ENCODE results near the gene GP9. TPM values are rescaled to one million over a fixed set of nuclear protein-coding genes. Genes with fewer than 3 reads are reported as not detected.

GP9 gene
- total RNA-seq, 2 donors from 2014 or later: 0.29 TPM; not detected in 1

DNA sequence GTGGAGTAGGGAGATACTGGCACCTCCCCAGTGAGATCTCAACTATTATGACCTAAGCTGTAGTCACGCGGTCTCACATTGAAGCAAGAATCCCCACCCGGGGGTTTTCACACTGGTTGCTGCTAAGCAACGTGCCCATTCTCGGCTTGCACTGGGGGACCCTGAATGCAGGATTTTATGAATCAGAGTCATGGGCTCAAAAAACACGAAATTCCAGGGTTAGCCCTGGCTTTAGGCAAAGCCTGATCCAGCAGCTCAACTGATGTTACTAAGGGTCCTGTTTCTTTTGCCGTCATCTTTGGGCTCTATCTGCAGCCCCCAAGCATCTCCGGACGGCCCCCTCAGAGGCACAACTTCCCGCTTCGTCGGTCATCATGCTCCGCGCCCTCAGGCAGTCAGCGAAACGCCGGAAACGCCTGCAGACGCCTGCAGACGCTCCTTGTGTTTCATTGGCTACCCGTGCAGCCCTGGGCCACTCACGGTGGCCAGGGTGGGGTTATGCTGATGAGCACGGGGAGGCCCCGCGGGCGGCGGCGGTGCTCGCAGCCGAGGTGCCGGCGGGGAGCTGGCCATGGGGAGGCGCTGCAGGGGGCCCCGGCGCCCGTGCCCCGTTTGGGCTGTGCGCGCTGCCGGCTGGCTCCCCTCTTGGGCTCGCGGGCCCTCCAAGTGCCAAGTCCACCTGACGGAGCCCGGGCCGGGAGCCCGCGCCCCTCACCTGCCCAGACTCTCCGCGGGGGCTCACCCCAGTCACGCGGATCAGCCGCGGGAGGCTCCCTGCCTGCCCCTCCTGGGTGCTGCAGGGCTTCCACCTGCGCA lies 33.6 kb upstream of the GP9 start:
- DNase-seq (peak; percentile 93), ATAC-seq (peak; percentile 95 to 96)
- intact Hi-C loops (cut with DNase I): no loop called here

DNA sequence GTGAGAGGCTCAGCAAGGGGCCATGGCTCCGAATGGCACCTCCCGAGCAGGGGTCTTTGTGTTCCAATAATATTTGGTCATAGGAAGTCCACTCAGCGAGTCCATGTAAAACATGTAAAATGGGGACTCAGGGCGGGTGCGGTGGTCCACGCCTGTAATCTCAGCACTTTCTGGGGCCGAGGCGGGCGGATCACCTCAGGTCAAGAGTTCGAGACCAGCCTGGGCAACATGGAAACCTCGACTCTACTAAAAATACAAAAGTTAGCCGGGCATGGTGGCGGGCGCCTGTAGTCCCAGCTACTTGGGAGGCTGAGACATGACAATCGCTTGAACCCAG lies 33.1 kb upstream of the GP9 start:
- DNase-seq (no peak), ATAC-seq (no peak)
- intact Hi-C loops (cut with DNase I): no loop called here

GRCh38 chr3:129028866-129029265 lies 31.7 kb upstream of the GP9 start:
- DNase-seq (no peak), ATAC-seq (no peak)
- intact Hi-C loops (cut with DNase I): no loop called here

- no peak for ATAC-seq
- intact Hi-C loops (cut with DNase I): no loop called here
- no peak for DNase-seq
Measured at GRCh38 chr3:129030611-129031010, 30.0 kb upstream of the GP9 start.

DNA sequence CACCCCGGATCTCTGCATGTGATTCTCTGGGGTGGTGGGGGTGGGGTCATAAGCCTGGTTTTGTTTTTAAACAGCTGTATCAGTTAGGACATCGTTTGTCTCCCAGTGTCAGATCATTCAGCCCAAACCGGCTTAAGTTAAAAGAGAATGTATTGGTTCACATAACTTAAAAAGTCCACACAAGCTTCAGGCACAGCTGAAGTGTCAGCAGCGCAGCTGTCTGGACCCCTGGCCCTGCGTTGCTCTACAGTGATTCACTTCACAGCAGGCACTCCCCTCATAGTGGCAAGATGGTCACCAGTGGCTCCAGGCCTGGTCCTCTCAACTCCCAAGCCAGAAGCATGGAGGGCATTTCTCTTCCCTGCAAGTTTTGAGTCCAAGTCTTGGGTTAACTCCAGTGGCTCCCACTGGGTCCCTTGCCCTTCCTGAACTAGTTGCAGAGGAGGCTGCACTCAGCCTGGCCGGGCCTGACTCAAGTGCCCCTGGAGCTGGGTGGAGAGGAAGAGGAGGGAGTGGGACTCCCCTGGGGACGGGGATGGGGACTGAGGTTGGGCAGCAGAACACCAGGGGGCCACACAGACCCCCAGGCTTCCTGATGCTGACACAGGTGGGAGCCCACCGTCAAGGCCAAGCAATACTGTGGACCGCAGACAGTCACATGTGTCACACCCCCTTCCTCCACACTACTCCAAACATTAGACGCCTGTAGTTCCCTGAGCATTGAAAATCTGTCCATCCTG lies 28.9 kb upstream of the GP9 start:
- DNase-seq: no peak
- no peak for ATAC-seq
- intact Hi-C loops (cut with DNase I): no loop called here

DNA sequence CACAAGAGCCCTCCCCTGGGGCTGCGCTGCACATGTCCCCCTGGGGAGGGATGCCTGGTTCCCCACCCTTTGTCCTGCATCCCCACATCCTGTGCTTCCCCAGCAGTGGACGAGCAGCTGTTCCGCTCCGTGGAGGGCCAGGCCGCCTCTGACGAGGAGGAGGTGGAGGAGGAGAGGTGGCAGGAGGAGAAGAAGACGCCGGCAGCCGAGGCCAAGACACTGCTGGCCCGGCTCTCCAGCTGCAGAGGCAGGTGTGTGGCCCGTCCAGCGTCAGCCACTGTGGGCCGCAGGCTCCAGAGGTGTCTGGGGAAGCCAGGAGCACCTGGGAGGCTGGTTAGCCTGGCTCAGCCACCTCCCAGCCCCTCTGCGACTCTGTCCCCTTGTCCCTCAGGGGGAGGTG lies 27.9 kb upstream of the GP9 start:
- intact Hi-C loops (cut with DNase I): no loop called here
- ATAC-seq: no peak
- no peak for DNase-seq

DNA sequence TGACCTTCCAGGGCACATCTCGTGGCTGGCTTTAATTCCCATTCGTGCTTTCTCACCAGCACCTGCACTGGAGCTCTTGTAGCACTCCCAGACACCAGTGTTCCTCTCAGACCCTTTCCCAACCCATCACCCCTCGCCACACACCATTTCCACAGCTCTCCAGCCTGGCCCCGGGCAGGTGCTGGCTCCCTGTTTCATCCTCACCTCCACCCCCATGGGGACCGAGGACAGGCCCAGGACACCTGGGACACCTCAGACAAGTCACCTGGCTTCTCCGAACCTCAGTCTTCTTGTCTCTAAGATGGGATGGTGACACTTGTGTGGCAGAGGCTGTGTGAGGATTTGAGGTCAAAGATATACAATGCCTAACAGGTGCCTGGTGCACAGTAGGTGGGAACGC lies 27.4 kb upstream of the GP9 start:
- ATAC-seq (no peak), DNase-seq (no peak)
- intact Hi-C loops (cut with DNase I): no loop called here

GRCh38 chr3:129033633-129034321 lies 26.8 kb upstream of the GP9 start:
- intact Hi-C loops (cut with DNase I): no loop called here
- DNase-seq (no peak), ATAC-seq (no peak)

GRCh38 chr3:129034642-129035041 lies 25.9 kb upstream of the GP9 start:
- DNase-seq (no peak), ATAC-seq (no peak)
- intact Hi-C loops (cut with DNase I): no loop called here

- intact Hi-C loops (cut with DNase I): no loop called here
Measured at GRCh38 chr3:129035360-129036221, 25.0 kb upstream of the GP9 start.

GRCh38 chr3:129036222-129037092 lies 24.1 kb upstream of the GP9 start:
- intact Hi-C loops (cut with DNase I): no loop called here
- no peak for DNase-seq
- no peak for ATAC-seq

More at GRCh38 chr3:129035360-129036221, 25.0 kb upstream of the GP9 start:
- ATAC-seq (no peak), DNase-seq (no peak)

GRCh38 chr3:129037093-129037419 lies 23.5 kb upstream of the GP9 start:
- no peak for DNase-seq
- intact Hi-C loops (cut with DNase I): no loop called here
- ATAC-seq: no peak

DNA sequence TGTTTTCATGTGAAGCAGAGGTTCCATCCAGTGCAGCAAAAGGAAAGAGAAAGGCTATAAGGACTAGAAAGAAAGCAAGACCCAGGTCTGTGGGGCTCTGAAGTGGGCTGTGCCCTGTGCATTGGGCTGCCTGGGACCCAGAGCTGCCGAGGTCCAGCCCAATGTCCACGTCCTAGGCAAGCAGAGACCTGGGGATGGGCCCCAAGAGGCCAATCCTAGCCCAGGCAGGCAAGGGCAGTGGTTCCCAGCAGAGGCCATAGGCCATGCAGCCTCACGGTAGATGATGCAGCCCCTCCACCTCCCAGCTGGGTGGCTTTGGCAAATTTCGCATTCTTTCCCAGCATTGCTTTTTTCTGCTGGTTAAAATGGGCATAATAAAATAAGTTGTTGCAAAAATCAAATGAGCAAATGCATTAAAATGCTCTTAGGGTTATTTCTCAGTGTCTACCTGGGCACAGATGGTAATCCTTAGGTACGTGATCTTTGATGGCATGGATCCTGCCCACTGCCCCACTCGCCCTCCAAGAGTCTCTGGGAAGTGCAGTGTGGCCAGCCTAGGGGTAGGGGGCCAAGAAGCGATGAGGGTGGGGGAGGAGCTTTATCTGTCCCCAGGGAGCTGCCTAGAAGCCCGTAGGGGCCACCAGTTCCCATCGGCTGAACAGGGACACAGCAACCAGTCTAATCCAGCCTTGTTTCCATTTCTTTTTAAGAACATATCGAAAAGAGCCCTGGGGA lies 22.3 kb upstream of the GP9 start:
- intact Hi-C loops (cut with DNase I): no loop called here
- DNase-seq: no peak
- no peak for ATAC-seq

DNA sequence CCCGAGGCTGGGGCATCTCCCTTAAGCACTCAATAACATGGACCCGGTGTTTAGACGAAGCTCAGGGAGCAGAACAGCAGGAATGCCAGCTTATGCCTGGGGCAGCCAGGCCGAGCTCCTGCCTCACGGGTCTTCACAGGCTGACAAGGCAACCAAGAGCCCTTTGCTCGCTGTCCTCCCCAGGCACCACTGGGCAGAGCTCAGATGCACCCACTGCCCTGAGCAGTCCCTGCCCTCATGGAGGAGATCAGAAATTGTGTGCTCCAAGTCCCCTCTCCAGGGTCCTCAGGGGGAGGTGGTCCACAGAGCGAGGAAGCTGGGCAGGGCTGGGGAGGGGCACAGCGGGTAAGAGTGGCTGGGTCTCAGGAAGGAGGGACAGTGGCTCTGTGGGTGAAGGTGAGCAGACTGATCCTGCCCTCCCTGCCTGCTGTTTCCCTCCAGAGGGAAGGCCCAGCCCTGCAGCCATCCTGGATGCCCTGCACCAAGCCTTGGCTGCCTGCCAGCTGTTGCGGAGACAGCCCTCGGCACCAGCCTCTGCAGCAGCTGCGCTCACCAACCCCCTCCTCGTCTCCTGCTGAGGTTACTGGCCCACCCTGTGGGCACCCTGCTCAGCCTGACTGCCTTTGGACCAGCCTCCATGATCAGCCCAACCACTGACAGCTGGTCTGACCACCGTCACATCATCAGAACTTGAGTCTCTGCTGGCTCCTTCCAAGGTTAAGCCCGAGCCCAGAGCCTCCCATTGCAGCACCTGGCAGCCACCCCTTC lies 21.1 kb upstream of the GP9 start:
- intact Hi-C loops (cut with DNase I): no loop called here
- ATAC-seq: peak; percentile 44 to 63
- no peak for DNase-seq

- DNase-seq (peak; percentile 7), ATAC-seq (peak in 1 of 2 donors; percentile 12)
- intact Hi-C loops (cut with DNase I): no loop called here
Measured at GRCh38 chr3:129040039-129040336, 20.6 kb upstream of the GP9 start.

DNA sequence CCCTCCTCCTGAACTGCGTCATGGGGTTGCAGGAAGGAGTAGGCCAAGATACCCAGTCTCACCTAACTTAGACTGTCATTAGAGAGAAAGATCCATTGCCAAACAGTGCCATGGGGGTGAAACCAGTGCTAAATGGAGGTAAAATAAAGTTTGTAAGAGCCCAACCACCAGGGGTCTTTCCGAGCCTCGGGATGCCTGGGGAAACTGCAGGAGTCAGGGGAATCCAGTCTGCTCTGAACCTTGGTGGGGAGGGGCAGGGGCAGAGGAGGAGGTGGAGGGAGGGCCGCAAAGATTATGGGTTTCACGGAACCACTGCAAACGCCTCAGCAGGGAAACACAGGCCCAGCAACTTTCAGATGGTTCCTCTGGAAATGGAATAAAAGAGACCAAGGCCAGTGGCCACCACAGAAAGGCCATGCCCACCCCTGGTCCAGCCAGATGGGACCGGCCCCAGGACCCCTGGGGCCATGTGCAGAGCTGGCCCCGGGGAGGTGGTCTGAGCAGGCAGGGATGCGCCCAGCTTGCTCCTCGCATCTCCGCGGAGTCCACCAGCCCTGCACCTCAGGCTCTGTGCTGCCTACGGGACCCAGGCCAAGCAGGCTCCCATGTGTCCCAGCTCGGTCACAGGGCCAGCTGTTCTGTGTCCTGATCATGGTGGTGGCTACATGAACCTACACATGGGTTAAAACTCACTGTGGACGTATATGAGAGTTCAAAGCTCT lies 19.8 kb upstream of the GP9 start:
- intact Hi-C loops (cut with DNase I): no loop called here
- ATAC-seq: no peak
- no peak for DNase-seq

- intact Hi-C loops (cut with DNase I): no loop called here
- DNase-seq (peak; percentile 61), ATAC-seq (peak; percentile 68 to 86)
Measured at GRCh38 chr3:129045675-129046036, 14.9 kb upstream of the GP9 start.

Measured in left cardiac atrium (tissue), 4 donors.